ENCODE data around the gene GABPB1.
A peak's percentile ranks its signal among the peaks of the same experiment; 100 is the strongest.
"Not testable (repeated sequence)": the region's sequence is repeated elsewhere in the genome, so short reads cannot be mapped to it uniquely, and the experiment has no call there.

The GABPB1 gene

GRCh38 chr15:50354838-50355618 is at the start of gene GABPB1:
GABPB1 (minus strand) TSS chr15:50355198; CDS start chr15:50309798, 45,400 bp downstream.
- DNase-seq (ENCODE audit: low read depth in 3 of 3): peak; percentile 79 to 84 (median 79)

GRCh38 chr15:50391561-50391960 is 36.6 kb upstream of the GABPB1 start:
- DNase-seq (ENCODE audit: low read depth in 3 of 3): not testable (repeated sequence)

- DNase-seq (ENCODE audit: low read depth in 3 of 3): no peak
These were observed 35.7 kb upstream of the GABPB1 start for GRCh38 chr15:50390554-50391264.

GRCh38 chr15:50382408-50382807 is 27.4 kb upstream of the GABPB1 start:
- DNase-seq (ENCODE audit: low read depth in 3 of 3): not testable (repeated sequence)

DNA sequence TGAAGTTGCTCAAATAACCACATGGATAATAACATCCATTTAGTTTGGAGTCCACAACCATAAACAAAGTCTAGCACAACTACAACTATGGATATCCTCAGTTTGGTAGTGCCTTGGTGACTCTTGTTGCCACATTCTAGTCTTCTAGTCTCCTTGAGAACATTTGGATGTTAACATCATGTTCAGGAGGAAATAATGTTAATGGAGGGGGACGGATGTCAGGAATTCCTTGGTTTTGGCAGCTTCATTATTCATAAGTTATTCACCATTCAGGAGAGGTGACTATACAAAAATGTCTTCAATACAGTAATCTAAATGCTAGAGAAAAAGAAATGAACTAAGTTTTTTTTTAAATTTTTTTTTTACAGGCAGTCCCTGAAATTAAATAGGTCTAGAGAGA is 26.4 kb upstream of the GABPB1 start:
- no peak for DNase-seq (ENCODE audit: low read depth in 3 of 3)

- DNase-seq (ENCODE audit: low read depth in 3 of 3): no peak
These were observed 25.1 kb upstream of the GABPB1 start for GRCh38 chr15:50380089-50380488.

DNA sequence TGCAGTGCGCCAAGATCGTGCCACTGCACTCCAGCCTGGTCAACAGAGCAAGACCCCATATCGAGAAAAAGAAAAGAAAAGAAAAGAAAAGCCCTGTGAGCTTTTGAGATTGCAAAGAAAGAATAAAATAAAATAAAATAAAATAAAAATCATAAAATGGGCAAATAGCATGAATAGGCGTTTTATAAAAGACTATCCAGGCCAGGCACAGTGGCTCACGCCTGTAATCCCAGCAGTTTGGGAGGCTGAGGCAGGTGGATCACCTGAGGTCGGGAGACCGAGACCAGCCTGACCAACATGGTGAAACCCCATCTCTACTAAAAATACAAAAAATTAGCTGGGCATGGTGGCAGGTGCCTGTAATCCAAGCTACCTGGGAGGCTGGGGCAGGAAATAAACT is 24.4 kb upstream of the GABPB1 start:
- not testable (repeated sequence) for DNase-seq (ENCODE audit: low read depth in 3 of 3)

- no peak for DNase-seq (ENCODE audit: low read depth in 3 of 3)
These were observed 23.8 kb upstream of the GABPB1 start for GRCh38 chr15:50378776-50379175.

DNA sequence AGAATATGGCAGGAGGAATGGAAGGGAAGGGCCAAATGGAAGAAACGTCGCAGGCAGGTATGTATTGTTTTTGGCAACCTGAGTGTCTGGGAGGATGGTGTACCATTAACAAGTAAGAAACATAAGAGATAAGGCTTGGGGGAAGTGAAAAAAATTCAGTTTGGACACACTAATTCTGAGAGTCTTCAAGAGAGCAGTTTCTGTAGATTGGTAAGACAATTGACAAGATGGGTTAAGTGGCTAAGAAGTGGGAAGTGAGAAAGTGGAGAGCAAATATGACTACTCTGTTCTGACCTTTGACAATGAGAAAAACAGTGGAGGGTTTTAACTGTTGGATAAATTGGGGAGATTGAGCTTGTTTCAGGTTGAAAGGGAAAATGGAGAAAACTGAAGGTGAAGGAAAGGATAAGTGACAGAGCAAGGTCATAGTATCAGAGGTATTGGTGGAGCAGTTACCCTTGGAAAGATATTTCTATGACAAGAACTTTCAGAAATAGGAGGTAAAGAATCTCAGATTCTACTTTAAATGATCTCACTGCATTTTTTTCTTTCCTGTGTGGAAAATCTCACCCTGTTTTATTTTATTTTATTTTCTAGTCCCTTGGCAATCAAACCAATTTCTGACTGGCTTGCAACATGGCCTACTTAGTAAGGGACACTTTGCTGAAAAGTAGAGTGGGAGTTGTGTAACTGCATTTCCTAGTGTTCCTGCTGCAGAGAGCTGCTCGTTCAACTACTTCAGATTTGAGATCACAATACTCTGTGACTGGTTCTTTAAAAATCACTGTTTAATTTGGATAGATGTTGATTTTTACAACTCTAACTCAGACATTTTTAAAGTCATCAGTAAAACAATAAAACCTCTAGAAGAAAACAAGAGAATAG is 23.1 kb upstream of the GABPB1 start:
- no peak for DNase-seq (ENCODE audit: low read depth in 3 of 3)

- DNase-seq (ENCODE audit: low read depth in 3 of 3): not testable (repeated sequence)
These were observed 14.6 kb upstream of the GABPB1 start for GRCh38 chr15:50369564-50369963.

GRCh38 chr15:50365971-50366370 is 11.0 kb upstream of the GABPB1 start:
- DNase-seq (ENCODE audit: low read depth in 3 of 3): no peak

DNA sequence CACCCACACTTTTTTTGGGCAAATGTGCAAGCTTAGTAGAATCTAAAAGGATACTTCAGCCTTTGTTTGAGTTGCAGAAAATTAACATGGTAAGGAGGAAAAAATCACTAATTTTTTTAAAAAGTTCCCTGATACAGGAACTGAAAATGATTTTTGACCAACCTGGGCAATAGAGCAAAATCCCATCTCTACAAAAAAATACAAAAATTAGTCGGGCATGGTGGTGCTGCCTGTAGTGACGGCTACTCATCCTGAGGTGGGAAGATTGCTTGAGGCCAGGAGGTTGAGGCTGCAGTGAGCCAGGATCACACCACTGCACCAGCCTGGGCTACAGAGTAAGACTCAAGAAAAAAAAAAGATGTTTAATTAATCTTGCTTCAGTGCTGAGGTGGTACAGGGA is 10.6 kb upstream of the GABPB1 start:
- no peak for DNase-seq (ENCODE audit: low read depth in 3 of 3)

DNA sequence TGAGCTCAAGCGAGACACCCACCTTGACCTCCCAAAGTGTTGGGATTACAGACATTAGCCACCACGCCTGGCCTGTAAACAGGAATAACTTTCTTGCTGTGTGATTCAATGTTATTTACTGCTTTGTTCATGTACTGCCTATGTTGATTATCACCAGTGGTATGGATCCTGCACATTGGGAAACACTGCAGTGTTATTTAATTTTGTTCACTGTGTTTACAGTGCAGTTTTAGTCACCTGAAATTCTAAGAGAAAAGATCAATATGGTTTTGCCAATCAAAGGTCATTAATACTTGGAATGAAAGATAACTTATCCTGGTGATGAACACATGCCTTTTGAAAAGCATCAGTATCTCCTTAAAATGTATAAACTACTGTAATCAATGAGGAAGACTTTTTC is 8.6 kb upstream of the GABPB1 start:
- DNase-seq (ENCODE audit: low read depth in 3 of 3): no peak

GRCh38 chr15:50361756-50362155 is 6.8 kb upstream of the GABPB1 start:
- DNase-seq (ENCODE audit: low read depth in 3 of 3): no peak

DNA sequence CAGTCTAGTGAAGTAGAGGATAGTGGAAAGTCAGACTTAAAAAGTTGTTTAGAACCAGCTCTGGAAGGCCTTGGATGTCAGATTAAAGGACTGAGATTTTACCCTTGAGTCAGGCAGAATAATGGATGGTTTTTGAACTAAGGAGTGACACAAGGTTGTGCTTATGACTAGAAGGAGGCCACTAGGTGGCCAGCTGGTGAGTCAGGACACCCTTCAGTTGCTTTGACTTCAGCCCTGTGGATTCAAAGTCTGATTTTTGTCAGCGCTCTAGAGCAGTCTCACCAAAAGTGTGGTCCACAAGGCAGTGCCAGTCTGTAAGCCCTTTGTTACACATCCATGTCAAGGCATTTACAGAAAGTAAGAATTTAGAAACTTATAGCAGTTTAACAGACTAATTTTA is 3.8 kb upstream of the GABPB1 start:
- no peak for DNase-seq (ENCODE audit: low read depth in 3 of 3)

- no peak for DNase-seq (ENCODE audit: low read depth in 3 of 3)
These were observed 982 bp upstream of the GABPB1 start for GRCh38 chr15:50355980-50356379.

DNA sequence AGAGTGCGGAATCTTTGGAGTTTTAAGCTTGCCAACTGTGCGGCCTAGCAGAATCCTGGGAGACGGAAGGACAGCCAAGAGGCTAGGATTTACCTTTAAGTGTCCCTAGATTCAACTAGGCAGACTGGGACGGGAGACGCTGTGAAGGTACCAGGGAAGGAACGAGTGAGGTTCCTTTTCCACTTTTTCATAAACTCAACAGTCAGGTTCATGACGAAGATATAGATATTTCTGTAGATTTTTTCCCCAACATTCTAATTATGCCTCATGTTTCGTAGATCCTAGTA is 564 bp upstream of the GABPB1 start:
- no peak for DNase-seq (ENCODE audit: low read depth in 3 of 3)

- peak; percentile 17 to 26 (median 21) for DNase-seq (ENCODE audit: low read depth in 3 of 3)
These were observed 792 bp downstream of the GABPB1 start for GRCh38 chr15:50353975-50354837.

DNA sequence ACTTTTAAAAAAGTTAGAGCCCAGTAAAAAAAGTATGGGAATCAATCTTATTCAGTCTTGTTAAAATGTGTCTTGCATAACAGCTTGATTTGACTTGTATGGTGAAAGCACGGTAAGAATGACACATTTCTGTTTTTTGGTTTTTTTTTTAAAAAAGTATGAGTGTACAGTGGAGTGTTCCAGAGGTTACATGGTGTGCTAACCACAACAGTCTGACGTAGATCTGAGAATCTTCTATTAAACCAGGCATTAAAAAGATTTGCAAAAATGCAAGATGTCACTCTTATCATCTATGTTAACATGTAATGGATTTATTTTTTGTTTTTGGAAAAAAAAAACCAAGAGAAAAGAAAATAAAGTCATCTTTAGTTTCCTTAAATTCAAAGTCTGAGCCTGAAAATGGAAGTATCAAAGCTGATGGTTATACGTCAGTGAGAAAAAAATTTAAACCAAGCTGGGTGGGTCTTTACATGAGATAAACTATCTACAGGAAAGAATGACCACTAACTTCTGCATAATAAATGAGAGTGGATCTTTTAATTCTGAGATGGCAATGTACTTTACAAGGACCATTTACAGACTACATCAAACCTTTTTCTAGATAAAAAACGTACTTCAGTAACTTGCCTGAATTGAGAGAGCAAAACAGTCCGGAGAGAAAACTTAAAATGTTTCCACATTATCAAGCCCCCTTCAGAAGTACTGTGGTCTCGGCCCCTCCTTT is 1.6 kb downstream of the GABPB1 start:
- no peak for DNase-seq (ENCODE audit: low read depth in 3 of 3)

DNA sequence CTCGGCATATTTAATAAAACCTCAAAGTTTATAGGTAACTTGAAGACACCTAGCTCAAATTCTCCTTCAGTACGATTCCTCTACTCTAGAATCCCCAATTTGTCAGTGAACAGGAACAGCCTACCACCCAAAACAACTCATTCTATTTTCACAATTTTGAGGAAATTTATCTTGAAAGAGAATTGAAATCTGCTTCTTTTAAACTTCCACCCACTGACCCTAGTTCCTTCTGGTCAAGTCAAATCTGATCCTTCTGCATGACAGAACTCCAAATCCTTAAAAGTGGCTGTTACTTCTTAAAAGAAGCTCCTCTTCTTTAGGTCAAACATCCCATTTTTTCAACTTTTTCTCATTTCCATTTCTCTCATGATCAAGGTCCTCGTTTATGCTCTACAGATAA is 4.4 kb downstream of the GABPB1 start:
- no peak for DNase-seq (ENCODE audit: low read depth in 3 of 3)

- no peak for DNase-seq (ENCODE audit: low read depth in 3 of 3)
These were observed 9.7 kb downstream of the GABPB1 start for GRCh38 chr15:50345298-50345697.
